NK-92 treated with Interleukin-12 subunit alpha and Interleukin-12 subunit beta, amount 100 ng/mL, for 24 hours (cell line): Measurements from ENCODE around the gene RNU1-3.
"Not testable (repeated sequence)": the region's sequence is repeated elsewhere in the genome, so short reads cannot be mapped to it uniquely, and the experiment has no call there.

Source experiments
- DNase-seq: peaks from one replicate; lab custom pipeline; 2025; lab: John Stamatoyannopoulos, UW

Gene RNU1-3

DNA sequence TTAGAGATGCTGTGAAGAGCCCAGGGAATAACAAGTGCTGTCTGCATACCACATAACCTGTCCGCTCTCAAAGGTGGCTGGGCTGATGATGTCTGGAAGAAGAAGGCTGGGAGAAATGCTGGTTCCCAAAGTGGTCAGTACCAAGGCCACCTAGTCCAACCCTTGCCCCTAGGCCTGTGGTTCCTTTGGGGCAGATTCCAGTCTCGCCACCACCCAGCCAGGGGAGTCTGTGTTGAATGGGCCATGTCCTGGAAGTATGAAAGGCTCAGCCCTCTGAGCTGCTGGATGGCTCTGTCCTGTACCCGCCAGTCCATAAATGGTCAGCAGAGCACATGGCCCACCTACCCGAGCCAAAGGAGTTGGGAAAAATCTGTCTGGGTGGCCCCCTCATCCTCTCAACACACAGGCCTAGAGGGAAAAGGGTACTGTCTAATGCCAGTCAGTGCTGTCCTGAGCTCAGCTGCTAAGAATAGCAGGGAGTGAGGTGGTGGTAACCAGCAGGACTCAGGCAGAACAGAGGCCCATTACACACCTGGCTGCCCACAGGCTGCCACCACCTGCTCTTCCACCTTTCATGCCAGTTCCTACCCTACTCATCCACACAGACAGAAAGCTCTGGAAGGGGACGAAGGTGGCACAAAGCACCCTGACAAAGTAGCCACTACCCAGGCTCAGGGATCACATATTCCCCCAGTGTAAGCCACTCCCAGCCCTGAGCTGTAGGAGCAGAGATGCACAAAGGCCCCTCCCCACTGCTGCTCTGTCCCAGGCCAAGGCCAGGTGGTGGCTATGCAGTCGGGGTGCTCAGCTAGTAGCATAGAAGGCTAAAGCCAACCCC lies 28.6 kb downstream of the RNU1-3 start:
- DNase-seq = not testable (repeated sequence)

DNA sequence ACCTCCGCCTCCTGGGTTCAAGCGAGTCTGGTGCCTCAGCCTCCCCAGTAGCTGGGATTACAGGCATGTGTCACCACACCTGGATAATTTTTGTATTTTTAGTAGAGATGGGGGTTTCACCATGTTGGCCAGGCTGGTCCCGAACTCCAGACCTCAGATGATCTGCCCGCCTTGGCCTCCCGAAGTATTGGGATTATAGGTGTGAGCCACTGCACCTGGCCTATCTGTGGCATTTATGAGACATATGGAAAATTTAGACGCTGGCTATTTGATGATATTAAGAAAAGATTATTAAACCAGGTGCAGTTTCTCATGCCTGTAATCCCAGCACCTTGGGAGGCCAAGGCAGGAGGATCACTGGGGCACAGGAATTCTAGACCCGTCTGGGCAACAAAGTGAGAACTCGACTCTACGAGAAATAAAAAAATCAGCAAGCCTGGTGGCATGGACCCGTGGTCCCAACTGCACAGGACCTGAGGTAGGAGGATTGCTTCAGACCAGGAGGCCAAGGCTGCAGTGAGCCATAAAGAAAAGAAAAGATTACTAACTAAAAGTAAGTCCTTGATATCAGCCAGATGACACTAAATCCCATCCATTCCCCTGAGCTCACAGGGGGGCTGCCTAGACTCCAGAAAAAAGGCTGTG lies 30.1 kb downstream of the RNU1-3 start:
- DNase-seq = not testable (repeated sequence)

DNA sequence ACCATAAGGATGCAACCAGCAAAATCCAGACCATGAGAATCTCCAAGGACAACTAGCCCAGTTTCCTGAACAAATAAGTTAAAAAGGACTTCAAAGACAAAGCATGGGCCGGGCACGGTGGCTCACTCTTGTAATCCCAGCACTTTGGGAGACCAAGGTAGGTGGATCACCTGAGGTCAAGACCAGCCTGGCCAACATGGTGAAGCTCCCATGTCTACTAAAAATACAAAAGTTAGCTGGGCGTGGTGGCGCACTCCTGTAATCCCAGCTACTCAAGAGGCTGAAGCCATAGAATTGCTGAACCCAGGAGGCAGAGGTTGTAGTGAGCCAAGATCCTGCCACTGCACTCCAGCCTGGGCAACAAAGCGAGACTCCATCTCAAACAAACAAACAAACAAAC lies 30.8 kb downstream of the RNU1-3 start:
- not testable (repeated sequence) for DNase-seq

DNA sequence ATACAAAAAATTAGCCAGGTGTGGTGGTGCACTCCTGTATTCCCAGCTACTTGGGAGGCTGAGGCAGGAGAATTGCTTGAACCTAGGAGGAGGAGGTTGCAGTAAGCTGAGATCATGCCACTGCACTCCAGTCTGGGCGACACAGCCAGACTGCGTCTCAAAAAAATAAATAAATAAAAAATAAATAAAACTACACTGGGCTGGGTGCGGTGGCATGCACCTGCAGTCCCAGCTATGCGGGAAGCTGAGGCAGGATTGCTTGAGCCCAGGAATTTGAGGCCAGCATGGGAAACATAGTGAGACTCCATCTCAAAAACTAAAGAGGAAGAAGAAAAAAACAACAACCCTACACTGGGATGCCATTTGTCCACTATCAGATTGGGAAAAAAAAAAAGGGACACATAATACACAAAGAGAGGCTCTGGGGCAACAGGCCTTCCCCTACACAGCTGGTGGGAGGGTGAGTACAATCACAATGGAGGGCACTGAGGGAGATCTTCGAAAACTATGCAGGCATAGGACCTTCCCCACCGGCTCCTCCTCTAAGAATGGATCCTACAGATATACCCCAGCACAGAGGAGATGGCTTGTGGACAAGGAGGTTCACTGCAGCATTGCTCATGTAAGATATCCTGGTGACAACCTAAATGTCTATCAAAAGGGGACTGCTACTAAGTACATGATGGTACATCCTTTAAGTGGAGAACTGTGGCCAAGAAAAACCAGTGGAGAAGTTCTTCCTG lies 33.0 kb downstream of the RNU1-3 start:
- DNase-seq = not testable (repeated sequence)

DNA sequence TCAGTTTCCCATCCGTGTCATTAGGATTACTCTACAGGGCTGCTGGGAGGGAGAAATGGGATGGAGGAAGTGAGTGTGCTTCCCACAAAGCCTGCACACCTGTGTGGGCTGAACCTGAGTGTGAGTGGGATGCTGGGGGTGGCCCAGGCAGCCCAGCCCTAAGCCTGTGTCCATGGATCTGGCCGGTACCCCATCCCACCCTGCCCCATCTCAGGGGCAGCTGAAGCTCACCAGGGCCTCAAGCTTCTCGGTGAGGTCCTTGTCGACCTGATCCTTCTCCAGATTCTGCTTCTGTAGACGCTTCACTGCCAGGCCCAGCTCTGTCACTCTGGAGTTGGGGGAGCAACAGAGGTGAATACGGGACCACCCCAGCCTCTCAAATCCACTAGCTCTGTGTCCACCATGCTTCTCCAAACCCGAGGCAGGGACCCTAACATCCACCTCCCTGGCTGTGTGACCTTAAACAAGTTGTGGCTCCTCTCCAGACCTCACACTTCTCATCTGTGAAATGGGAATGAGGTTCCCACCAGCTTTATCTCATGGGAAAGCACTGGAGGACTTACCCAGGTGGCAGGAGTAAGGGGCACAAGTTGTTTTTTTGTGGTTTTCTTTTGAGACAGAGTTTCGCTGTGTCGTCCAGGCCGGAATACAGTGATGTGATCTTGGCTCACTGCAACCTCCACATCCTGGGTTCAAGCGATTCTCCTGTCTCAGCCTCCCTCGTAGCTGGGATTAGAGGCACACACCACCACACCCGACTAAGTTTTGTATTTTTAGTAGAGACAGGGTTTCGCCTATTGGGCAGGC lies 34.5 kb downstream of the RNU1-3 start:
- not testable (repeated sequence) for DNase-seq

DNA sequence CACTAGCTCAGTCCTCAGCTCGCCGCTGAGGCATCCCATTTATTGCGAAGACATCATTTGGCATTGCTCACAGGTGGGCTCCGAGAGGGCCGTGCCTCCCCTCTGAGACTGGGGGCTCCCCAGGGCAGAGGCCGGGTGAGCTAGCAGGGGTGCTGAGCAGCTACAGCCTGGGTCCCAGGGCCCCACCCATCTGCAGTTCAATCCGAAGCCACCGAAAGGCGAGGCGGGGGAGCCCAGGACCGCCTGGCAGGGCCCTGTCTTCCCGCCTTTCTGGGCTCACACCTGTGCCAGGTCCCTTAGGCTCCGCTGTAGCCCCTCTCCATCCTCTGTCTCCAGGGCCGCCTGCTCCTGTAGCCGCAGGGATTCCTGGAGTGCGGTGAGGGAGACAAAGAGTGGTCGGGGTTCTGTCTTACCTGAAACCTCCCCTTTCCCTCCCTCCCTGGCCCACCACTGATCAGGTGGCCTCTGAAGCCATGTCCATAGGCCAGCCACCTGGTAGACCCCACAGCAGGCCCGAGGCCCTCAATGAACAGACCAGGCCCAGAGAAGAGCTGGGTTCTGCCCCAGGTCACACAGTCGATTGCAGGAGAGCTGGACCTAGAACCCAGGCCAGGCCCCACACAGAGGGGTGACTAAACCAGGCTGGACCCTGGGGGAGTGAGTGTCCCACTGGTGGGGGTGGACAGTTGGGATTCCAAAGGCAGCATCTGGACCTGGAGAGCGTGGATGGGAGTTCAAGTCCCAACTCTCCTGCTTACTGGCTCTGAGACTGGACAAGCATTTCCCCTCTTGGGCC lies 35.3 kb downstream of the RNU1-3 start:
- DNase-seq = no peak

DNA sequence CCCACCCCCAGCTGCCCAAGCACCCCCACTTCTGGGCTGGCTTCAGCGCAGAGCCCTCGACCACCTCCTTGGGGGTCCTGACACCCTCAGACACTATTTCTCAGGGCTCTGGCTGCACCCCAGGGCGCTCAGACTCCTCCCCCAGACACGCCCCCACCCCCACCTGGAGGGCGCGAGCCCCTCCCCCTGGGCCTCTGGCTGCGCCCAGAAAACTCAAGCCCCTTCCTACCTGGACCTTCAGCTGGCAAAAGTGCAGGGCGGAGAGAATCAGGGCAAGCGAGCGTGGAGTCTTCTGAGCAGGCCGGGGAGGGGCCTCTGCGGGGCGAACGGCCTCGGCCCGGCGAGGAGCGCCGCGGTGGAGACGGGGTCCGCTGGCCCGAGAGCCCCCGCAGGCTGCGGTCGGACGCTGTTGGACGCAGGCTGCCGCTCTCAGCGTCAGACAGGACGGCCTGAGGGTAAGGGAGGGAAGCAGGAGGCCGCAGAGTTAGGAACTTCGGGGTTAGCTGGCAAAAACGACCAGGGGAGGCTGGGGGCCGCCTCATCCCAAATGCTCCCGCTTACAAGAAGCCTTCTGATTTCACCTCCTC lies 36.0 kb downstream of the RNU1-3 start:
- no peak for DNase-seq

DNA sequence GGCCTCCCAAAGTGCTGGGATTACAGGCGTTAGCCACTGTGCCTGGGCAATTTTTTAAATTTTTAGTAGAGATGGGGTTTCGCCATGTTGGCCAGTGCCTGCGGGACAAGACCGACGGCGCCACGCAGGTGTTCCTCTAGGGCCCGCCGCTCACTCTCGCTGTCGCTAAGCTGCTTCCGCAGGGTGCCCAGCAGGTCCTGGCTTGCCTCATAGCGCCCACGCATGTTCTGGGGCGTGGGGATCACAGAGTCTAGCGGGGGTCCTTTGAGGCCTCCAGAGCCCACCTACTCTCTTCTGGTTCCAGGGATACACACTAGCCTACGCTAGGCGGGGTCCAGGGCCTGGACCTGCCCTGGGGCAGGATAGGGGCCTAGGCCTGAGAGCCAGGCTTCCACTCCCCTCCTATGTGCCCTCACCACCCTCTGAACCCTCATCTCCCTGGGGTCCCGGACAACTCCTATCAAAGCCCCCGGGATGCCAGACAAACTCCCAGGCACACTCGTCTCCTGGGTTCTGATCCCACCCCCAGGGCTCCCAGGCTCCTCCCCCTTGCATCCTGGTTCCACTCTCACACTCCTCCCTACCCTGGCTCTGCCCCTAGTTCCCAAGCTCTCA lies 36.7 kb downstream of the RNU1-3 start:
- DNase-seq = not testable (repeated sequence)

DNA sequence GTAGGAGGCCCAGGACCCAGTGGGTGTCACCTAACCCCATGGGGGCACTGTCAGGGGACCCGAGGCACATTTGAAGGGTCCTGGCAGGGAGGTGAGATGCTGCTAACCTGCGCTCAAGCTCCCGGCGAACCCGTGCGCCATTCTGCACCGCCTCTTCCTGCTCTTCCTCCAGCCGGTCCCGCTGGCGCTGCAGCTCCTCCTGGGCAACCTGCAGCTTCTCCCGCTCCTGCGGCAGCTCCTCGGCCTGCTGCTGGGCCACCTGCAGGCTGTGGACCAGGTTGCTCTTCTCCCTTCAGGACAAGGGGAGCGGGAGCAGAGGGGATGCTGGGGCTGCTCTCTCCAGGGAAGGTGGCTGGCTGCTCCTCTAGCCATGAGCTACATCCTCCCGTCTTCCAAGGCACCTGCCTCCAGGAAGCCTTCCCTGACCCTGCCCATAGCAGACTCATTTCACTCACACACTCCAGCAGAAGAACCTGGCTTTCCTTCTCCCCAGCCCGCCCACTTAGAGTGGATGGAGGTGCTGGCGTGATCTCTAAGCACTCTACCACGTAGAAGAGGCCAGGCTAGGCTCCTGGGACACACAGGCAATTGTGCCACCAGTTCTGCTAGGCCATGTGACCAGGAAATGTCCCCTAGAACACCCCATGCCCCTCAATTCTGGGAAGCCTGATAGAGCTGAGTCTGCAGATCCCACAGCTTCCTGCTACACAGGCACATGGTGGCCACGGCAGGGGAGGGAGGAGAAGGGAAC lies 38.2 kb downstream of the RNU1-3 start:
- DNase-seq = no peak

GRCh38 chr1:16626409-16626983 lies 40.3 kb downstream of the RNU1-3 start:
- not testable (repeated sequence) for DNase-seq

GRCh38 chr1:16625497-16626408 lies 41.0 kb downstream of the RNU1-3 start:
- no peak for DNase-seq

DNA sequence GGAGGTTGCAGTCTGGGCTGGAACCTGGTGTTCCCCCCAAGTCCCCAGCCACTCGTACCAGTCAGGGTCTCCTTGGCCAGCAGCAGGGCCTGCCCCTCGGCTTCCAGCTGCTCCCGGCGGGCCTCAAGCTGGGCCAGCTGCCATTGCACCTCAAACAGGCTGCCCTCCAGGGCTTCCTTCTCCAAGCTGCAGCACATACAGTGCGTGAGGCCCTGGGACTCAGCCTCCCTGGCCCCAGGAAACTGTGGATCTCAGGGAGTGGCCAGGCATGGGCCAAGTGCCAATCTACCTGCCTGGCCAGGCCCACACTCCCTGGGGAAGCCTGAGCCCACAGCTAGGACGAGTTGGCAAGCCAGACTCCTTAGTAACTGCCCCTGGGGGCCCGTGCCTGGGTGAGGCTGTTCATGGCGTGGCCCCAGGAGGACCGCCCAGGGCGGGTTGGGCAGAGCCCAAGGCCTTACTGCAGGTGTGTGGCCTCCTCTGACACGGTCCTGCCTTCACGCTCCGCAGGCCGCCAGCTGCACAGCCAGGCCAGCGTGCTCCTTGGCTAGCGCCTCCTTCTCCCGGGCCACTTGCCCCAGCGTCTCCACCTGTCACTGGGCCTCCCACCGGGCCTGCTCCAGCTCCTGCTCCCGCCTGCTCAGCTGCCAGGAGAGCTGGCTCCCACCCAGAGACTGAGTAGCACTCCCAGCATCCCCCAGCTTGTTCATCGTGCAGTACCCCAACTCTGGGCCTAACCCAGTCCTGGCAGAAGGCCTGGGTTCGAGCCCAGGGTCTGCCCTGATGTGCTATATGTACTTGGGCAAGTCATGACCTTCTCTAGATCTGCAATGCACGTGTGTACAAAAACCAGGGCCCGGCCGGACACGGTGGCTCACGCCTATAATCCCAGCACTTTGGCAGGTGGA lies 42.7 kb downstream of the RNU1-3 start:
- DNase-seq = not testable (repeated sequence)

DNA sequence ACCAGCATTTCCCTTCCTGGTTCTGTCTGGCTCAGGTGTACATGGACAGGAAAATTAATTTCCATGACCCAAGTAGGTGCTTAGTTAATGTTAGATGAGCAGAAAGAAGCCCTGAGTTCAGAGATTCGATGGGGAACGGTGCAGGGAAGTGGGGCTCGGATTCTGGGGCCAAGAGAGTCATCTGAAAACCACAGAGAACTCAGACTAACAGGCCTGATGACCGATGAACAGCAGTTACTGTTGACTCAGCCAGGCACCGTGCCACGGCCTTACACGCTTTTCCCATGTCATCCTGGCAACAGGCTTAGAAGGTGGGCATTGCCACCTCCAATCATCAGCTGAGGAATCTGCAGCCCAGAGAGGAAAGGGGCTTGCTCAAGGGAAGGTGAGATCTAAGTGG lies 43.4 kb downstream of the RNU1-3 start:
- DNase-seq = not testable (repeated sequence)

DNA sequence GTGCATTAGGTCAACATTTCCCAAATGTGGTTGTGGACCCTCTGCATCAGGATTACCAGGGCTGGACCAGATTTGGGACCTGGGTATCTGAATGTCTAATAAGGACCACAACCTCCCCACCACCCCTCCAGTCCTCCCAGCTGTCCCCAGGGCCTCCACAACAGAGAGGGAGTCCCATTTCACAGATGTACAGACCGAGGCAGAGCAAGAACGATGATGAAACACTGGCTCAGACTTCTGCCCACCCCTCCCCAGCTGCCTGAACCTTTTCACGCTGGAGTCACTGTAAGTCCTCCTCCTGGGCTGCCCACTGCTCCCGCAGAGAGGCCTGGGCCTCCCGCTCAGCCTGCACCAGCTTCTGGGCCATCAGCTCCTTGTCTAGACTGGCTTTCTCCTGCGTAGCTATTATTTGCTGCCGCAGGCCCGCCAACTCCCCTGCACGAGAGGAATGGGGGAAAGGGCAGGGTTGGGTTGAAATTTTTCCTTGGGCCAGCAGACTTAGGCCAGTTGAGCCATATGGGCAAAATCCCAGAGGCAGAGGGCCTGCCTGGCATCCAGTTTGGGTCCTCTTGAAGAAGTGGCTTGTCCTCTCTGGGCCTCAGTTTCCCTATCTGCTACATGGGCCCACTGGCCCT lies 45.0 kb downstream of the RNU1-3 start:
- DNase-seq = not testable (repeated sequence)

GRCh38 chr1:16621300-16621658 lies 45.5 kb downstream of the RNU1-3 start:
- no peak for DNase-seq

DNA sequence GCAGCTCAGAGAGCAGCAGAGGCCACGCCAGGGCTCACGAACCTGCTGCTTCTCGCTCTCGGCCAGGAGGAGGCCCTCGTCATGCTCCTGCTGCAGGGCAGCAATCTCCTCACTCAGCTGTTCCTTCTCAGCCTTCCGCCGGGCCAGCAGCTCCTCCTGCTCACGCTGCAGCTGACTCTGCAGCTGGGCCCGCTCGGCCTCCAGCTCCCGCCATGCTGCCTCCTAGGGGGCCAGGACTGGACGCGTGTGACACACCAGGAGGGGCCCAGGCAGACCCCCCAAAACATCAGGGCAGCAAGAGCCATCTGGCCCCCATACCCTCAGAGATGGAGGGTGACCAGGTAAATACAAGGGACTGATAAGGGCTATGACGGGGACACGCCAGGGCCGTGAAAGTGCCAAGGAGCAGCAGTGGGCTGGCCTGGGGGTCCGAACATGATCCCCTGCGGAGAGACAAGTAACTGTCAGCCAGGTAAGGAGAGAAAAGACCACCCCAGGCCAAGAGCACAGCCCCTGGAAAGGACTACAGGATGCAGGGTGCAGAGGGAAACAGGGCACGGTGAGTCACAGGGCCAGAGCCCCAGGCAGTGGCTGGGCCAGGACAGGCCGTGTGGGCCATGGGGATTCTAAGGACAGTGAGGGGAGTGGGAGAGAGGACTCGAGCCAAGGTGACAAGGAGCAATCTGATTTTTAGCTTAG lies 46.8 kb downstream of the RNU1-3 start:
- DNase-seq = not testable (repeated sequence)
